GM20431 (cell line): ENCODE data around the gene ZSCAN31.

Experiments
- in situ Hi-C: fragments of 300-500 bp; cut with MseI, MboI; formaldehyde crosslinking; loops from one replicate; pipeline ENCODE4 v1.15.0; 2020; ENCODE audit warnings: low sequenced_read_pairs; ENCODE audit not compliant: unreplicated experiment

Gene ZSCAN31

DNA sequence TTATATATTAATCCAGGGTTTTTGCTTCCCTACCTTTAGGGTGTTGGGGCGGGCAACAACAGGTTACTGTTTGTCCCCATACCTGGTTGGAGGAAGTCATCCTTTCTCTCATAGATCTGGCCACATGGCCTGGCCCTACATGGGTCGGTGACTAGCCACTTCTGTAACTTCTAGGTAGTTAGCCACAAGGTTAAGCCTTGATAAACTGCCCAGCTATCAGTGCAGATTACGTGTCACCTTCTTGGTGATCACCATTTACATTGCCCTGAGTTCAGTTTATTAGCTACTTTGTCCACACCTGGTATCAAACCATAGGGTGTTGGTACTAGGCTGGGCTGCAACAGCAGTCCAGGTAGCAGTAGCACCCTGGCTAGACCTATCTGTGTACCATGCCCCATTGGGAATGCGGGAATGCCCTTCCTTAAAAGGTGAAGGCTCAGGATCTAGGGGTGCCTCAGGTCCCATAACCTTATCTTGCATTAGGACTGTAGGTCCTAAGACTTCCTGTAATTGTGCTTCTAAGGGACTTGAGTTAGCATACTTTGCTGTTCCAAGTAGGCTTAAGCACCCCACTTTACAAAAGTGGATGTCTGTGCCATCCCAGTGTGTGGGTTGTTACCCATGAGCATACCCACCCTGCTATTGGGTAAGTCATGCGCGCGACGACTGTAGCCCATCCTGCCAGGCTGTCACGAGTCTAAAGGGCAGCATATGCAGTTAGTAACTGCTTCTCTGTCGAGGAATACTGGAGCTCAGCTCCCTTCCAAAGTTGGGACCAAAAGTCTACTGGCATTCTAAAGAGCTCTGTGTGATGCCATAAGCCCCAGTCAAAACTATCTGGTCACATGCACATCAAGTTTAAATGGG is 19.0 kb upstream of the ZSCAN31 start:
- in situ Hi-C loops, result loop anchor here (25.0 kb wide), 1 partner anchor 218 kb away; the partner anchor contains the start of gene ZKSCAN8

DNA sequence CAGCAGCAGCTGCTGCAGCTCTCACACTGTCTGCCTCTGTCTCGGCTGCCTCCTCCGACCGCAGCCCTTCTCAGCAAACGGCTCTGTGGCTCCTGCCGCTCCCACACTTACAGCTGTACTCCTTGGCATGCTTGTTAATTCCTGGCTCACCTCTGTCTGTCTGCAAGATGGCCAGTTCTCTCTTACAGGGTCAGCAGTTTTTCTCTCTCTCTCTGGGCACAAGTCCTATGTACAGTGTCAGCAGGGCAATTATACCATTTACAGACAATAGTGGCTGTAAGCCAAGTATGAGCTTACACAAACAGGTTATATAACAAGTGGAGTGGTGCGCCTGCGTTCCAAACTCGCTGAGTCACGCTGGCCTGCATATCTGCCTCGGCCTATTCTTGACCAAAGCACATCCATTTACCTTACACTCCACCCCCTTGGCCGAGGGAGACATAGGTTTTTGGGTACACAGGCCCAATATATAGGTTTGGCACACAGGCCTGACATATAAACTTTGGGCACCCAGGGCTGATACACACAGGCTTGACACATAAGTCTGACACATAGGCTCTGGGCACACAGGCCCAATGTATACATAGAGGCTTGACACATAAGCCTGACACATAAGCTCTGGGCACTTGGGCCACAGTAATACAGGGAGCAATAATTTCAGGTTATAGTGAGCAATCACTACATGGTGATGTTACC is 18.2 kb upstream of the ZSCAN31 start:
- in situ Hi-C loops, result loop anchor here (25.0 kb wide), 1 partner anchor 217 kb away; the partner anchor contains the start of gene ZKSCAN8

- in situ Hi-C loops, result loop anchor here (25.0 kb wide), 1 partner anchor 216 kb away; the partner anchor contains the start of gene ZKSCAN8
These were observed 17.4 kb upstream of the ZSCAN31 start for GRCh38 chr6:28353356-28353755.

GRCh38 chr6:28351493-28351925 is 15.6 kb upstream of the ZSCAN31 start:
- in situ Hi-C loops, result loop anchor here (25.0 kb wide), 1 partner anchor 214 kb away; the partner anchor contains the start of gene ZKSCAN8

- in situ Hi-C loops, result loop anchor here (25.0 kb wide), 1 partner anchor 214 kb away; the partner anchor contains the start of gene ZKSCAN8
These were observed 15.1 kb upstream of the ZSCAN31 start for GRCh38 chr6:28351087-28351486.

GRCh38 chr6:28349892-28350737 is 14.2 kb upstream of the ZSCAN31 start, which contains the start of gene ZKSCAN3:
TSS of gene ZKSCAN3 (plus strand) at chr6:28349947. CDS start at chr6:28359587, 9,640 bp downstream.
- in situ Hi-C loops, result loop anchor here (25.0 kb wide), 1 partner anchor 213 kb away; the partner anchor contains the start of gene ZKSCAN8

- in situ Hi-C loops, result no loop called here
These were observed 13.5 kb upstream of the ZSCAN31 start for GRCh38 chr6:28349344-28349891.

- in situ Hi-C loops, result no loop called here
These were observed 11.2 kb upstream of the ZSCAN31 start for GRCh38 chr6:28347119-28347518.

GRCh38 chr6:28345201-28345600 is 9.3 kb upstream of the ZSCAN31 start:
- in situ Hi-C loops, result no loop called here

DNA sequence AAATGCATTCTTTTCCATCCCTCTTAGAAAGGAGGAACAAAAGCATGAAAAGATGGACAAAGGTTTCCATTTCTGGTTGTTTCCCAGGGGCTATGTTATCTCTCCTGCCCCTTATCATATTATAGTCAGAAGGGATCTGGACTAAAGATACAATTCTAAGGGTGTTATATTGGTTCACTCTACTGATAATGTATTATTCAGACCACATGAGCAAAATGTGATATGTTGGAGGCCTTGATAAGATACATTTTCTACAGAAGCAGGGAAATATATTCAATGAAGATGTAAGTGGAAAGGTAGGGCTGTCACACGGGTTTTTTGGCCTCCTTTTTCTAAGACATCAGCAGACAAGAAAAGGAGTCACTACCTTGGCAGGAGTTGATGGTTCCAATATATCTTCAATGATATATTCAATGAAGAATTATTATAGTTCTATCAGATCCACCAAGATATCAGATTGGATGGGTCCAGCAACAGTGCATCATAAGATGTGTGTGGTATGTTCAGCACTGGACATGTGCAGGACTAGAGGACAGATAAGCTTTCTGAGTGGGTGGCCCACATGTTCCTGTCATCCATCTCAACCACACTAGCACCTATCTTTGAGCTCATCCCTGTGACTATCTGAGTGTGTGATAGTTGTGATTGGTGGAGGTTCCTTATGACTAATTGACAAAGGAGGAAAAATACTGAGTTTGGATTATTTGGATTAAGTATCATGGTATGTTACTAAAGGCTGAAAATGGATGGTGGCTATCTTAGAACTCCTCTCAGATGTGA is 8.1 kb upstream of the ZSCAN31 start:
- in situ Hi-C loops, result no loop called here

DNA sequence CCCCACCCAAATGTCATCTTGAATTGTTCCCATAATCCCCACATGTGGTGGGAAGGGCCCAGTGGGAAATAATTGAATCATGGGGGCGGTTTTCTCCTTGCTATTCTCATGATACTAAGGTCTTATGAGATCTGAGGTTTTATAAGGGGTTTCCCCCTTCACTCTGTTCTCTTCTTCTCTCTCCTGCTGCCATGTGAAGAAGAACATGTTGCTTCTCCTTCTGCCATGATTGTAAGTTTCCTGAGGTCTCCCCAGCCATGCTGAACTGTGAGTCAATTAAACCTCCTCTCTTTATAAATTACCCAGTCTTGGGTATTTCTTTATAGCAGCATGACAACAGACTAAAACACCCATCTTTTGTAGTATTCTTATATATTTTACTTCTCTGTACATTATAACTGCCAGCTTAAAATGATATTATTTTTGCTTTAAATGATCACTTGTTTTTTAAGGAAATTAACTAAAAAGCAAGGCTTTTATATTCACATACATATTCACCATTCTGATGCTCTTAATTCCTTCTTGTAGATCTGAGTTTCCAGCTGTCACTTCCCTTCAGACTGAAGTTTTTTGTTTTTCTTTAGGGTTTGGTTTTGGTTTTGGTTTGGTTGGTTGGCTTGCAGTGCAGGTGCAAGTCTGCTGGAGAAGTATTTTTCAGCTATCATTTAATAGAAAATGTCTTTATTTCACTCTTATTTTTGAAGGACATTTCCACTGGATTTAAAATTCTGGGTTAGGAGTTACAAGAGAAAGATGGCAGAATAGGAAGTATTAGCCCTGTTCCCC is 4.6 kb upstream of the ZSCAN31 start:
- in situ Hi-C loops, result no loop called here

GRCh38 chr6:28337121-28337520 is 1.2 kb upstream of the ZSCAN31 start:
- in situ Hi-C loops, result no loop called here

- in situ Hi-C loops, result no loop called here
These were observed 554 bp upstream of the ZSCAN31 start for GRCh38 chr6:28336284-28337120.

GRCh38 chr6:28335040-28335563 is 846 bp downstream of the ZSCAN31 start:
- in situ Hi-C loops, result no loop called here

DNA sequence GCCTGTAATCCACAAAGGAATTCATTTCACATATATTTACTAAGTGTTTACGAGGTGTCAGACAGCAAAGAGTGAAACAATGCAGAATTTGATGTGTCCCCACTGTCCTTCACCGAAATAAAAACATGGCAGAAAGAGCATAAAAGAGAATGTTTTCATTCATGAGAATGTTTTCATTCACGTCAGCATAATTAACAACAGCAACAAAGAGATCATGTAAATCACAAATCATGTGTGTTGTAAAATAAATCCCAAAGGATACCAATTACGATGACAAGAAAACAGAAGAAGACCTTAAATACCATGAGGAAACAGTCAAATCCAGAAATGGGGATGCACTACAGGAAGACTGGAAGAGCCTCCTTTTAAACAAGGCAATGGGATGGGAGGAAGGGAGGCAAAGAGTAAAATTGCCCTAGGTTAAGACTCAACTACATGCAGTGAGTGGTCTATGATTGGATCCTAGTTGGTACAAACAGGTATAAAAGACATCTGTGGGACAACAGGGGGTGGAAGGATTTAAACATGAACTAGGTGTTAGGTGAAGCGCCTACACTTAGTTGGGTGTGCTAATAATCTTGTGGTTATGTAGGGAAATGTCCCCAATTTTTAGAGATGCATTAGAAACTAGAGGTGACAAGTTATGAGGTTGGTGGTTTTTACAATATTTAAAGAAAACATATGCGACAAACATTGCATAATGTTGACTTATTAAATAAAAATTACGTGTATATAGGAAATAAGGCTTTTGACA is 1.5 kb downstream of the ZSCAN31 start:
- in situ Hi-C loops, result no loop called here

- in situ Hi-C loops, result no loop called here
These were observed 2.3 kb downstream of the ZSCAN31 start for GRCh38 chr6:28333599-28334018.
